T-cell (primary cell): ENCODE results near the gene PLBD1. TPM values are rescaled to one million over a fixed set of nuclear protein-coding genes. Genes with fewer than 3 reads are reported as not detected.

Experiments used
- ATAC-seq, 4 experiments: fragments of 200-7000 bp in 3 of 4; fragments of 150-1000 bp in 1 of 4; cut with Tn5 transposase; replicated peaks in 1 of 4; 1 replicate in 3 of 4; 2 replicates in 1 of 4; pipeline ENCODE4 v1.10.0; 2021; ENCODE audit warnings: moderate library complexity in 3 of 4, mild to moderate bottlenecking in 2 of 4, moderate number of reproducible peaks in 1 of 4
- CTCF ChIA-PET, 2 donors: fragments of 300-600 bp; sonication (Branson Sonifier 250); formaldehyde crosslinking; loops; one replicate each; lab custom pipeline; 2022; ENCODE audit warnings: antibody characterized with exemption in 2 of 2; lab: Charles Lee
- POLR2A ChIA-PET, 2 donors: fragments of 300-600 bp; sonication (Branson Sonifier 250); formaldehyde crosslinking; loops; one replicate each; lab custom pipeline; 2022; ENCODE audit warnings: antibody characterized with exemption in 2 of 2; lab: Charles Lee
- DNase-seq, 35 experiments: peaks; one replicate each; pipeline versions ENCODE4 v3.0.0 to v3.0.0-alpha.2; 2013 to 2023
- H3K27ac ChIP-seq: one replicate; pipeline ENCODE4 v1.5.1; 2013; ENCODE audit warnings: low read length
- H3K27me3 ChIP-seq, 2 experiments: replicated peaks in 1 of 2; 1 replicate in 1 of 2; 2 replicates in 1 of 2; pipeline versions ENCODE4 v1.6.1 to v1.7.0; 2013; ENCODE audit warnings: low read length in 1 of 2, mixed read lengths in 1 of 2; ENCODE audit not compliant: control insufficient read depth in 2 of 2, insufficient read depth in 2 of 2; ENCODE audit errors: extremely low read depth in 1 of 2
- H3K36me3 ChIP-seq, 2 donors: 1 replicate in 1 of 2; 2 replicates in 1 of 2; pipeline versions ENCODE4 v1.6.1 to v1.7.0; 2013; ENCODE audit warnings: low read length in 1 of 2; ENCODE audit not compliant: control insufficient read depth in 2 of 2, insufficient read depth in 1 of 2; ENCODE audit errors: extremely low read depth in 1 of 2
- H3K4me1 ChIP-seq, 2 experiments: 1 replicate in 1 of 2; 2 replicates in 1 of 2; pipeline versions ENCODE4 v1.6.1 to v1.7.0; 2013; ENCODE audit warnings: low read length in 2 of 2, mixed read lengths in 1 of 2; ENCODE audit not compliant: insufficient read depth in 2 of 2, control insufficient read depth in 1 of 2; ENCODE audit errors: extremely low read depth in 1 of 2
- H3K4me3 ChIP-seq, 2 donors: 1 replicate in 1 of 2; 2 replicates in 1 of 2; pipeline versions ENCODE4 v1.5.1 to v1.7.0; 2013; ENCODE audit warnings: mild to moderate bottlenecking in 2 of 2, low read length in 1 of 2, moderate library complexity in 1 of 2; ENCODE audit not compliant: control insufficient read depth in 1 of 2; ENCODE audit errors: extremely low read depth in 1 of 2
- H3K9me3 ChIP-seq: 2 replicates; pipeline ENCODE4 v1.7.0; 2013
- H3K27ac Mint-ChIP-seq, 2 donors: one replicate each; pipeline ENCODE4 v1.8.0; 2020 to 2021; ENCODE audit warnings: mild to moderate bottlenecking in 2 of 2, mixed read lengths in 2 of 2
- H3K27me3 Mint-ChIP-seq, 2 donors: one replicate each; pipeline ENCODE4 v1.8.0; 2021 to 2022; ENCODE audit warnings: mixed read lengths in 2 of 2
- H3K36me3 Mint-ChIP-seq: one replicate; pipeline ENCODE4 v1.8.0; 2021; ENCODE audit warnings: mixed read lengths
- H3K4me1 Mint-ChIP-seq, 3 donors: one replicate each; pipeline ENCODE4 v1.8.0; 2020 to 2022; ENCODE audit warnings: mixed read lengths in 3 of 3, mild to moderate bottlenecking in 1 of 3
- H3K4me3 Mint-ChIP-seq, 3 donors: one replicate each; pipeline ENCODE4 v1.8.0; 2020 to 2022; ENCODE audit warnings: mild to moderate bottlenecking in 3 of 3, mixed read lengths in 3 of 3, moderate library complexity in 3 of 3
- H3K9me3 Mint-ChIP-seq, 3 donors: one replicate each; pipeline ENCODE4 v1.8.0; 2020 to 2022; ENCODE audit warnings: mixed read lengths in 3 of 3
- WGBS: methylation state at CpG from one replicate; pipeline ENCODE4 v1.1.5; 2013; ENCODE audit warnings: missing lambda C conversion rate; ENCODE audit not compliant: insufficient coverage; 5-methylcytosine and 5-hydroxymethylcytosine counted together
- total RNA-seq, 35 experiments: library from RNA in 6 of 35; stranded (reverse) in 6 of 35; fragments of 120-200 nt in 1 of 35; gene quantifications; one replicate each; pipeline versions ENCODE4 v1.2.1 to v1.2.4 and lab custom pipeline; 2013 to 2026

Gene PLBD1
- total RNA-seq, 5 donors from 2014 or later (not counting 1 experiment from before 2014, with no cell fraction given): 0.13 to 0.57 (median 0.20) TPM

DNA sequence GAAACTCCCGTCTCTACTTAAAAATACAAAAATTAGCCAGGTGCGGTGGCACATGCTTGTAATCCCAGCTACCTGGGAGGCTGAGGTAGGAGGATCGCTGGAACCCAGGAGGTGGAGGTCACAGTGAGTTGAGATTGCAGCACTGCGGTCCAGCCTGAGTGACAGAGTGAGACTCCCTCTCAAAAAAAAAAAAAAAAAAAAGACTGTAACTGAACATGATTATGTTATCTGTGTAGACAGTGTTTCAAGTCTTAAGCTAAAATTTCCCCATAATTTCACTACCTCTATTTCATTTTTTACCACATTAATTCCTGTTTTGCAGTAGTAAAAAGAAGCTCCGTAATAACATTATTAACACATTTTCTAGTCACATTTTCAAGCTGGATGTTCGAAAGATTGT, 5.4 kb downstream of the PLBD1 start:
- H3K4me1 ChIP-seq: peaks cover 5 to 7% of the 10 kb centered on the region in 2 experiments
- Mint-ChIP-seq H3K4me3 (no peak overlapping the region), H3K27me3 (peaks cover 4 to 19% of the 10 kb centered on the region in 2 donors), H3K27ac (no peak overlapping the region), H3K36me3 (no peaks in the 10 kb centered on the region), H3K4me1 (peaks cover 7 to 19% (median 17%) of the 10 kb centered on the region in 3 donors), H3K9me3 (no peaks in the 10 kb centered on the region)
- ChIA-PET CTCF (interaction anchor here (0.6 to 0.7 kb wide), 5 partner anchors 26 to 1295 kb away, joined by 3 to 6 read pairs (median 5); no protein-coding TSS in a partner anchor), POLR2A (no interaction called here)
- no peaks in the 10 kb centered on the region for H3K36me3 ChIP-seq
- no peaks in the 10 kb centered on the region for H3K9me3 ChIP-seq
- no CpG with 5 or more reads among the region's 6 CpGs for WGBS
- no peak for DNase-seq
- peaks cover 5 to 7% of the 10 kb centered on the region in 2 experiments for H3K27me3 ChIP-seq
- H3K27ac ChIP-seq: no peak overlapping the region
- ATAC-seq: no peak
- no peak overlapping the region for H3K4me3 ChIP-seq

- Mint-ChIP-seq H3K27ac (no peak overlapping the region), H3K27me3 (peaks cover 4 to 14% of the 10 kb centered on the region in 2 donors), H3K4me1 (peaks cover 7 to 15% (median 13%) of the 10 kb centered on the region in 3 donors), H3K9me3 (no peaks in the 10 kb centered on the region), H3K4me3 (no peak overlapping the region), H3K36me3 (no peaks in the 10 kb centered on the region)
- ChIA-PET CTCF (no interaction called here), POLR2A (no interaction called here)
- Histone ChIP-seq H3K27me3 (peaks cover 2 to 5% of the 10 kb centered on the region in 2 experiments), H3K4me1 (peaks cover 5% of the 10 kb centered on the region in 2 experiments), H3K36me3 (no peaks in the 10 kb centered on the region), H3K27ac (no peak overlapping the region), H3K9me3 (no peaks in the 10 kb centered on the region), H3K4me3 (no peak overlapping the region)
- ATAC-seq (no peak), DNase-seq (no peak)
- 93% methylated on average over 5 of the region's 9 CpGs for WGBS
Measured at GRCh38 chr12:14561677-14562238, 5.9 kb downstream of the PLBD1 start.

DNA sequence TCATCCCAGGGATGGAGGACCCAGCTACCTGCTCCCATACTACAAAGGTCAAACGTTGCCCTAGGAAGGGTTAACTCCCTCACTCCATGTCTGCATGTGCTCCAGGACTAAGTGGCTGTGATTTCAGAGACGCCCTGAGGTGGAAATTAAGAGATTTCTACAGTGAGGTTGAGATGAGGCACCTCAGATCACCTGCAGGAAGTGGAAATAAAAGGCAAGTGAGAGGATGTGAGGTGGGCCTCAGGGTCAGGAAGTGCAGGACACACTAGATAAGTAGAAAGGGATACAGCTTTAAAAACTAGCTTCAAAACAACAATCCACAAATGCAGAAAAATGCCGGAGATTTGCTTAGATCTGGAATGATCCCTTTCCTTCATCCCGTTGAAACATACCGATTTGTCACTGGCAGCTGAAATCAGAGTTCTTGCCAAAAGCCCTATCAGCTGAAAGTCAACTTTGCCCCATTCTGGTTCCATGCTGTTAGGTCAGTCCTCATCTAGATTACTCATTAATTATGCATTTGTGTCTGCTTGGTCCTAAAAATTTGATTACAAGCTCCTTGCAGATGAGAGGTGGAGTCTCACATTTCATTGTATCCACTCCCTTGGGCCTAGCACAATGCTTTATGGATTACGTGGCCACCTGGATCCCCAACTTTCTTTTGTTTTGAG, 6.6 kb downstream of the PLBD1 start:
- WGBS: 89% methylated on average over 1 of the region's 6 CpGs
- Mint-ChIP-seq H3K4me3 (no peak overlapping the region), H3K4me1 (peaks cover 7 to 15% (median 13%) of the 10 kb centered on the region in 3 donors), H3K27me3 (peaks cover 2 to 11% of the 10 kb centered on the region in 2 donors), H3K27ac (no peak overlapping the region), H3K9me3 (no peaks in the 10 kb centered on the region), H3K36me3 (no peaks in the 10 kb centered on the region)
- ChIA-PET CTCF (no interaction called here), POLR2A (no interaction called here)
- H3K27ac ChIP-seq: no peak overlapping the region
- H3K27me3 ChIP-seq: peaks cover 0 to 5% of the 10 kb centered on the region in 2 experiments
- H3K4me3 ChIP-seq: no peak overlapping the region
- H3K9me3 ChIP-seq: no peaks in the 10 kb centered on the region
- peaks cover 5% of the 10 kb centered on the region in 2 experiments for H3K4me1 ChIP-seq
- DNase-seq (no peak), ATAC-seq (no peak)
- H3K36me3 ChIP-seq: no peaks in the 10 kb centered on the region

DNA sequence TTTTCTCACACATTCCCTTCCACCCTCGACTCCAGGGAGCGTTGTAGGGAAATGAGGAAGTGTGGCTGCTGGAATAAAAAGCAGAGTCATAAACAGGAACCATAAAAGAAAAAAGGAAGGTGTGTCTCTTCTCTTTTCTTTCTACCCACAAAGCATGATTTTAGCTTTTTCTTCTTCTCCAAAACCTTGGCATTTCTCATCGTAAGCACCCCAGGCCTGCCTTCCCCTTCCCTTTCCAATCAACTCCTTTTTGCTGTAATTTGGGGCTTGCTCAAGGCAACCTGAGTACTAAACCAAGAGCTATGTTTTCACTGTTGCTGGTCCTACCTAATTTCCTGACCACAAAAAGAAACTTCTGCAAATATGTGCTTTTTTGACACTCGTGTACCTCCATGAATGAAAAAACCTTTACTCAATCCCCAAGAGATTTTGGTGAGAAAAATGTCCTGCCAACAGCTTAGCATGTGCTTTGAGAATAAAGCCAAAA, 9.2 kb downstream of the PLBD1 start:
- no peak for DNase-seq
- peaks cover 7 to 15% (median 13%) of the 10 kb centered on the region in 3 donors for H3K4me1 Mint-ChIP-seq
- no peaks in the 10 kb centered on the region for H3K27me3 Mint-ChIP-seq
- H3K4me3 Mint-ChIP-seq: no peak overlapping the region
- no peak overlapping the region for H3K27ac Mint-ChIP-seq
- ChIA-PET CTCF (interaction anchor here in 1 of 2 donors (0.6 to 0.9 kb wide), 2 partner anchors 14 to 1154 kb away, joined by 3 read pairs; no protein-coding TSS in a partner anchor), POLR2A (interaction anchor here in 1 of 2 donors (0.5 kb wide), 1 partner anchor 53 kb away, joined by 3 read pairs; no protein-coding TSS in a partner anchor)
- H3K36me3 ChIP-seq: no peaks in the 10 kb centered on the region
- no peaks in the 10 kb centered on the region for H3K36me3 Mint-ChIP-seq
- H3K4me1 ChIP-seq: peaks cover 5% of the 10 kb centered on the region in 2 experiments
- WGBS: no CpG with 5 or more reads among the region's 4 CpGs
- H3K4me3 ChIP-seq: no peak overlapping the region
- ATAC-seq: no peak
- peaks cover 0 to 6% of the 10 kb centered on the region in 2 experiments for H3K27me3 ChIP-seq
- H3K9me3 ChIP-seq: no peaks in the 10 kb centered on the region
- H3K27ac ChIP-seq: no peak overlapping the region
- no peaks in the 10 kb centered on the region for H3K9me3 Mint-ChIP-seq

DNA sequence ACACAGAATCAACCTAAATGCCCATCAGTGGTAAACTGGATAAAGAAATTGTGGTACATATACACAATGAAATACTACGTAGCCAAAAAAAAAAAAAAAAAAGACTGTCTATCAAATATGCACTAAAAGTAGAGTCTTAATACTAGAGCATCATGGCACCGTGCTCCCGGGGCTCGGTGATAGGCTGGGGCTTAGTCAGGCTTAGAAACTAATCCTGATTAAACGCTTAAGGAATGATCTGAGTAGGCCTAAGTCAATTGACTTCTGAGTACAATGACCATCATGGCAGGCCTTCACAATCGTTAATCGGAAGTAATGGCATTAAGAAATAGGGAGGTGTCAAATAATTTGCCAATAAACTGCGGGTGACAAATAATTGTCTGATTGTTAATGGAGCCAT, 9.7 kb downstream of the PLBD1 start:
- Mint-ChIP-seq H3K27me3 (peaks cover 0 to under 1% of the 10 kb centered on the region in 2 donors), H3K9me3 (no peaks in the 10 kb centered on the region), H3K4me1 (peaks cover 7 to 15% (median 13%) of the 10 kb centered on the region in 3 donors), H3K4me3 (no peak overlapping the region), H3K27ac (no peak overlapping the region), H3K36me3 (no peaks in the 10 kb centered on the region)
- Histone ChIP-seq H3K27me3 (peaks cover 0 to 9% of the 10 kb centered on the region in 2 experiments), H3K4me1 (peaks cover 5% of the 10 kb centered on the region in 2 experiments), H3K9me3 (no peaks in the 10 kb centered on the region), H3K27ac (no peak overlapping the region), H3K4me3 (no peak overlapping the region), H3K36me3 (no peaks in the 10 kb centered on the region)
- ATAC-seq: no peak
- POLR2A ChIA-PET: no interaction called here
- WGBS: 100% methylated on average over 3 of the region's 8 CpGs
- no peak for DNase-seq
- CTCF ChIA-PET: interaction anchor here in 1 of 2 donors (0.6 to 0.9 kb wide), 2 partner anchors 14 to 1154 kb away, joined by 3 read pairs; no protein-coding TSS in a partner anchor

GRCh38 chr12:14554281-14555007, 13.2 kb downstream of the PLBD1 start:
- Mint-ChIP-seq H3K4me3 (no peak overlapping the region), H3K4me1 (peaks cover 0 to 8% (median 5%) of the 10 kb centered on the region in 3 donors), H3K27ac (no peak overlapping the region), H3K27me3 (peaks cover 4 to 7% of the 10 kb centered on the region in 2 donors), H3K36me3 (no peaks in the 10 kb centered on the region), H3K9me3 (no peaks in the 10 kb centered on the region)
- H3K4me3 ChIP-seq: no peak overlapping the region
- WGBS: 48% methylated on average over 7 of the region's 9 CpGs
- no peak overlapping the region for H3K27ac ChIP-seq
- CTCF ChIA-PET: no interaction called here
- ATAC-seq: no peak
- POLR2A ChIA-PET: no interaction called here
- H3K4me1 ChIP-seq: no peaks in the 10 kb centered on the region
- no peaks in the 10 kb centered on the region for H3K36me3 ChIP-seq
- H3K9me3 ChIP-seq: no peaks in the 10 kb centered on the region
- peaks cover 0 to 14% of the 10 kb centered on the region in 2 experiments for H3K27me3 ChIP-seq
- DNase-seq: peak in 1 of 35 experiments; percentile 9
